IMR-90 (cell line): ENCODE results near the gene BTRC.

ENCODE experiments used
- CTCF ChIP-seq: conservative IDR thresholded peaks from 2 replicates; pipeline ENCODE4 v1.5.1; 2012; ENCODE audit warnings: mild to moderate bottlenecking, low read depth, low read length, improper control_type of control experiment
- MXI1 ChIP-seq: IDR thresholded peaks from 2 replicates; pipeline ENCODE4 v1.6.1; 2012; ENCODE audit warnings: low read depth, mild to moderate bottlenecking, low read length, moderate library complexity, borderline replicate concordance
- RAD21 ChIP-seq: IDR thresholded peaks from 2 replicates; pipeline ENCODE4 v1.6.1; 2012; ENCODE audit warnings: low read length, improper control_type of control experiment
- USF2 ChIP-seq: fragments of 150-350 bp; IDR thresholded peaks from 2 replicates; pipeline ENCODE4 v1.6.1; 2017; ENCODE audit warnings: mild to moderate bottlenecking, antibody characterized with exemption, low read length, low read depth

- TF ChIP-seq CTCF (no peak), USF2 (no peak), RAD21 (no peak), MXI1 (no peak)
Measured at GRCh38 chr10:101506829-101507661, 153.1 kb downstream of the BTRC start.
